HG03280 (cell line): ENCODE measurements around the gene HAPSTR1.
A peak's percentile ranks its signal among the peaks of the same experiment; 100 is the strongest.

Source experiments
- ATAC-seq: cut with Tn5 transposase; IDR thresholded peaks from one replicate; pipeline ENCODE4 v1.9.1; 2021; ENCODE audit warnings: mild to moderate bottlenecking, moderate library complexity; ENCODE audit not compliant: unreplicated experiment

HAPSTR1 gene

DNA sequence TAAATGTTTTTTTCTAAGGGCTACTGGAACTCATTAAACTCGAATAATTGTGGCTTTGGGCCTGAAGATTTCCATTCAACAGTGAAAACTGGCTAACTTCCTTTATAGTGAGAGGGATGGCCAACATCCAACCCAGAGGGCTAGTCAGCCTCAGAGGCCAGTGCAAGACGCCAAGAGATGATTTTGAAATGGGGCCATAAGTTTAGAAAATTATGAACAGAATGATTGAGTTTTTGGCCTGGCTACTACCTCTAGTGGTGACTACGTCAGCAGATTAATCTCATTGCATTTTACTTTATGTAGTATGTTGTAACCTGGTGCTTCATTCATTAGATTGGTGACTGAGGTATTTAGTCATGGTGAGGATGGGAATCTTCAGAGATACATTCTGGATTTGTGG lies 28.4 kb downstream of the HAPSTR1 start:
- no peak for ATAC-seq

DNA sequence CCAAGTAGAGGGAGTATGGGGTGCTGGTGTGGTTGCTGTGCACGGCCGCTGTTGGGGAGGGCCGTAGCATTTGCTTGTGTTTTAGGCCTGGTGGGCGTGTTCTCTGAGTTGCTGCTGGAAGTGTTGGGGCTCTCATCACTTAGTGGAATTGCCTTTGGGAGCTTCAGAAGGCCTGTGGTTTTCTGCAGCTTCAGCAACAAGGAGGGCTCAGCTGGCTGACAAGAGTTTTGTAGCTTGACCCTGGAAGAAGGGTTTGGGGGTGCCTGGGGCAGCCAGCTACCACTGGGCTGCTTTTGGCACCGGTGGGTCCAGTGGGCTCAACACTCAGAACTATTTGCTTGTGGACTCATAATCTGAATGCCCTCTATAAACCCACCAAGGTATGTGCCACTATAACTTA lies 30.9 kb downstream of the HAPSTR1 start:
- no peak for ATAC-seq

DNA sequence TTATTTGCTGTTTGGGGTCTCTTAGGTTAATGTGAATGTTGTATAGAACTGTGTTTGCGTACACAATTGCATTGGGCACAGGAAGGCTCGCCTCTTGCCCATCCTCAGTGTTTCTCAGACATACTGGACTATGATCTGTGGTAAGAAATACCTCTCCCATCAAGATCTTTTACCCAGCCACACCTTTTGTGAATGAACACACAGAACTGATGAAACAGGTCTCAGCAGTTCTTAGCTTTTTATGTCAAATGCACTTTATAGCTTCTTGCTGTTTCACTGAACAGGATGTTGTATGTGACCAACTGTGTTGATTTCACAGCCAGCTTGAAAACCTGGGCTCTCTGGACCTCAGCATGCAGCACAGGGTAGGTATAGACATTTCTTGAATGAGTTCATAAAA lies 31.5 kb downstream of the HAPSTR1 start:
- ATAC-seq = no peak

DNA sequence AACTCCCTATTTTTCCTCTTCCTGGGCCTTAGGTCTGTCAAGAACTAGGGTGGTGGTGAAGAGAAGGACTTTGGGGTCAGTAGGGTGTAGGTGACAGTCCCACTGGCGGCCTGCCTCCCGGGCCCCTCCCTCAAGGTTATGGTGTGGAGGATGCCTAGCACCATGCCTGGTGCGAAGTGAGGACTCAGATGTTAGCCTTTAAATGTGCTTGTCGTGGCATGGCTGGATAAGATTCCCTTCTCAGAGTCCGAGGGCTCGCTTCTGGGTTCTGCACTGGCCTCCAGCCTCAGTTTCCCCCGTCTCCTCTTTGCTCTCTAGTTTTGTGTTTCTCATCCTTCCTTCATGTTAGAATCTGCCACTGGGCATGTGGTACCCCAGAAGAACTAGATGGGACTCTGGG lies 32.0 kb downstream of the HAPSTR1 start:
- ATAC-seq = no peak

DNA sequence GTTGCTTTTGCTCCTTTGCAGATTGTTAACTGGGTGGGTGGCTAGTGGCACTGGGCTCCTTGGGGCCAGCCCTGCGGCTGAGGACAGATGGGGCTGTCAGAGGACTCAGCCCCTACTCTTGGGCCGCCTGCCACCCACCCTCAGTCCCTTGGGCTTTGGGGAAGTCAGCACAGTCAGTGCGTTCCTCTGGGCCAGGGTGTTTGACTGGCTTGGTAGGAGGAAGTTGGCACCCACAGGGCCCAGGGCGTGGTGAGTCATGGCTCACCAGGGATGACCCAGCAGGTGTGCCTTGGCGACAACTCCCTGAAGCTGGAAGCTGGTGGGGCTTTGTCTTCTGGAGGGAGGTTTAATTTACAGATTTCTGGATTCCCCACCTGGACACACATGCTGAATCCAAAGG lies 32.4 kb downstream of the HAPSTR1 start:
- ATAC-seq = no peak

DNA sequence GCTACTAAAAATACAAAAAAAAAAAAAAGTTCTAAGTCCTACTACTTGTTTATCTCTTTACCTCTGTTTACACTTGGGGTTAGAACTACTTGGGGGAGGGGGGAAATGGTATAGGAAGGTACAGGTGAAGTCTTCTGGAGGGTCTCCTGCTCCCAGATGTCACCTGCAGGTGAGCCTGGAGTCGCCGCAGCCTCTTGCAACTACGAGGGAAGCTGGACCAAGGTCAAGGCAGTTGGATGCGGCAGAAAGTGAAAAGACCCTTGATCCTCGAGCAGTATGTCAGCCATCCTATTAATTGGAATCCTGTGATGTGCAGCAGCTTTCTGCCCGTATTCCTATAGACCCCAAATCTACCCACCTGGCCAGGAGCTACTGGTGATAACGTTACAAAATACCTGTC lies 33.0 kb downstream of the HAPSTR1 start:
- no peak for ATAC-seq

DNA sequence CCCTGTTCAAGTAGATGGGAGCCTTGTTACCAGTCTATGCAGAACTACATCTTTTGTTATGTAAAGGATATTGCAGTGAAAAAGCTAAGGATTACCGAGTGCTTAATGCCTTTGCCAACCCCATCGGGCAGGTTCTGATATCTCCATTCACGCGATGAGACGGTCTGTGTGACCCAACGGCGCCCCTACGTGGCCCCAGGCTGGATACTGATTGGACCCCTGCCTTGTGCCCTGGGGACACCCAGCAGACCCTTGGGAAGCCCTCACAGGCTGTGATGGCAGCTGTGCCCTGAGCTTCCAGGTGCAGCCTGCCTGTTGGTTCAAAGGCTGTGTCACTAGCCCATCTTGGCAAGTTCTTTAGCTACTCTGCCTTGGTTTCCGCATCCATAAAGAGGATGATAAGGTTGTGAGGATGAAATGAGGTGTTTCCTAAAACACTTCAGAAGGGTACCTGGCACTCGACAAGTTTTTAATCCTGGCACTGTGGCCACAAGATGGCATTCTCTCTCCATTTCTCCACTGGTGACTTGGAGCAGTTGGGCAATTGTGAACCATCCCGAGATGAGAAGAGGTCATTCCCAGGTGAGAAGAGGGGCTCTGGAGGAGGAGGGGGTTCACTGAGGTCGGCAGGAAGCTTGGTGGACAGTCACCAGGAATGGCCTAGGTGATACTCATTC lies 33.6 kb downstream of the HAPSTR1 start:
- no peak for ATAC-seq

DNA sequence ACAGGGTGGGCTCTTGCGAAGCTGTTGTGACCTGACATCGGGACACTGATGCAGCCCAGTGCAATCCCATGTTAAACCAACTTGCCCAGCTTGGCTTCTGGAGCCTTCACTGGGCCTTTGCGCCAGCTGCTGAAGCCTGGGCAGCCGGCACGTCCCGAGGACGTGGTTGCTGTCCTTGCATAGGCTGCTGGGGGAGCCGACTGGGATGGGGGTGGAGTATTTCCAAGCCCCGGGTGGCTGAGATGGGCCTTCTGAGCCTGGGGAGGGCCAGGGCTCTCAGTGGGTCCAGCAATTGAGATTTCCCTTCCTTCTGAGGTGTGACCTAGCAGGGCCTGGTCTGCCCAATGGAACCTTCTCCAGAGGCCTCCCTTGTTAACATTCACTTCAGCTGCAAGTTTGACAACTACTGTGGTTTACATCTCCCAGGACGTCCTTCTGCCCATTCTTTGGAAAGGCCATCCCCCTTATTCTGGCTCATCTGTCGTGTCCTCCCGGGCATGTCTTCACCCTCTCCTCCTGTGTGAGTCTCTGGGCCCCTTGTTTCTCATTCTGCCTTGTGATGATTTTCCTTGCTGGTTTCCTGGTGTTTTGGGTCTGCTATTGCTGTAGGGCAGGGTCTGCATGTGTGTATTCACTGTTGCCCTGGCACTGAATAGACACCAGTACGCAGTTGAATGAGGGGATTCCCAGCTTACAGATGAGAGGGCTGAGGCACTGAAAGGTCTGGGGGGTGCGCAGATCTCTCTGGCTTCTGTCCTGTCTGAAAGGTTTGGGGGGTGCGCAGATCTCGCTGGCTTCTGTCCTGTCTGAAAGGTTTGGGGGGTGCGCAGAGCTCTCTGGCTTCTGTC lies 34.4 kb downstream of the HAPSTR1 start:
- ATAC-seq = no peak

DNA sequence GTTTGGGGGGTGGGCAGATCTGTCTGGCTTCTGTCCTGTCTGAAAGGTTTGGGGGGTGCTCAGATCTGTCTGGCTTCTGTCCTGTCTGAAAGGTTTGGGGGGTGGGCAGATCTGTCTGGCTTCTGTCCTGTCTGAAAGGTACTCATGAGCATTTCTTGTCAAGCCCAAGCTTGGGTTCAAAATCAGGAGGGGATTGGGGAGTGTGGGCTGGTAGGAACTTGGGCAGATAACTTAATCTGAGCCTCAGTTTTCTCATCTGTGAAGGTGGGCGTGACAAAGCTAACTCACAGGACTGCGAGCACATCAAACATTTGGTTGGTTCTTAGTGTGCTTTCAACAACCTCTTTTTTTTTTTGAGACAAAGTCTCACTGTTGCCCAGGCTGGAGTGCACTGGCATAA lies 35.2 kb downstream of the HAPSTR1 start:
- no peak for ATAC-seq

DNA sequence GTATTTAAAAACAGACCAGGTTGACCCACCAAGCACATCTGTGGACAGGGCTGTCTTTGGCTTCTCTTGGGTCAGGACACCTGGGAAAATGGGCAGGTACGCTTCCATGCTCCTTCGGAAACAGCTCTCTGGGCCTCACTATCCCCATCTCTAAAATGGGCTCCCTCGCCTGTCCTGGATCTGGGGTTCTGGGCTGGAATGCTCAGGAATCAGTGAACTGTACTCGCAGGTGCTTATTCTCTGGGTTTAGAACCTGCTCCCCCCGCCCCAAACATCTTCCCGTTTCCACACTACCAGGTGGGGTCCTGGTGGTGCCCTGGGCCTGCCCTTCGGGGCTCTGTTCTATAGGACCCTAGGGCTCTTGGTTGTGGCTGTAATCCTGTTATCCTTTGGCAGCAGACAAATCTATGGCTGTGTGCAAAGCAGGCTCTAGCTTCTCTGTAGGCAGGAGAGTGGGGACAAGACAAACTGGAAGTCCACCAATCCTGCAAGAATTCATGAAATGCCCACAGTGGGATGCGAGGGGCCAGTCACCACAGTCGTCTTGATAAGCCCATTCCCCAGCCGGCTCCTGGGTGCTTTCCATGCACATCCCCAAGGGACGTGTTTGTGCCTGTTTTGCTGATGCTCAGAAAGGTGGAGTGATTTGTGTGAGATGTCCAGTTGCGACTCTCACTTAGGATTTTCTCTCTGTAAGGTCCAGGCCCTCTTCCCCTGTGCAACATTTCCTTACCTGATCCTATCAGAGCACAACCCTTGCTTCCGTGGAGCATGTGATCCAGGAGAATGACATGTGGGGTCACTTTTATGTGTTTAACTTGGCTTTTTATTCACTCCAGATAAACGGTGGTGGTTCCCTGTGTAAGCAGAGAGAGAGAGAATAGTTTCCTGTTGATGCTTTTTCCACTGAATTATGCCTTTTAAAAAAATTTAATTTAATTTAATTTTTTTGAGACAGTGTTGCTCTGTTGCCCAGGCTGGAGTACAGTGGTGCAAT lies 37.2 kb downstream of the HAPSTR1 start:
- ATAC-seq = no peak

DNA sequence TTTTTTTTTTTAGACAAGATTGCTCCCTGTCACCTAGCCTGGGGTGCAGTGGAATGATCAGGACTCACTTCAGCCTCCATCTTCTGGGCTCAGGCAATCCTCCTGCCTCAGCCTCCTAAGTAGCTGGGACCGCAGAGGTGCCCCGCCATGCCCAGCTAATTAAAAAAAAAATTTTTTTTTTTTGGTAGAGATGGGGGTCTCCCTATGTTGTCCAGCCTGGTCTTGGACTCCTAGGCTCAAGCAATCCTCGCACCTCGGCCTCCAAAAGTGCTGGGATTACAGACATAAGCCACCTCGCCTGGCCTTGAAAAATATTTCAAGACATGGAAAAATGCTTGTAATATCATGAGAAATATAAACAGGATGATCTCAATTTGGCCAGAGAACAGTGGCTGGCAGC lies 42.9 kb downstream of the HAPSTR1 start:
- no peak for ATAC-seq

DNA sequence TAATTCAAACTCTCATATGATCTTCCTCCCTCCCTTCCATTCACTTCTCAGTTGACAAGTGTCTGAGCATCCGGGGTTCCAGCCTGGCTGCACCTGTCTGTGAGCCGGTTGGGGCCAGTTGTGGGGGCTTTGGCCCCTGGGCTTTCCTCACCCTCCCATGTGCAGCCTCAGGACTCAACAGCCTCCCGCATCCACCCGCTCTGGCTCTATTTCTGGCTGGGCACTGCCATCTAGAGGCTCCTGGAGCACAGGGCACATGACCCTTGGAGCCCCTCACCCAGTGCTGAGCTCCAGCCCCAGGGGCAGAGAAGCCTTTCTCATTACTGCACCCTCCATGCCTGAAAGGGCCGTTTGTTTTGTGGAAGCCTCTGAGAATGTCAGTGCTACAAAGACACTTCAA lies 43.3 kb downstream of the HAPSTR1 start:
- ATAC-seq = no peak

DNA sequence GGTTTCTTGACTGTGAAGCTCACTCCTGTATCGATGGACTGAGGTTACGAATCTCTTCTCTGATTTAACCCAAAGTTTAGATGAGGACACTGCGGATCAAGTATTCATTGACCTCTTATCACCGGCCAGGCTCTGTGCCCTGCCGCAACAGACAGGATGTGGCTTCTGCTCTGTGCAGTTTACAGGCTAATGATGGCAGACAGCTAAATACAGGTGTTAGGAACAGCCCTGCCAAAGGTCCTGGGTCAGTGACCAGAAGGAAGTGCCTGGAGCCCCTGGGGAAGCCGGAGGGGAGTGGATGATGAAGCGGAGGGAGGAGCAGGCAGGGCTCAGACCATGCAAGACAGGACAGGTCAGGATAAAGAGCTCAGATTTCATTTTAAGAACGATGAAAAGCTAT lies 44.4 kb downstream of the HAPSTR1 start:
- ATAC-seq = no peak

DNA sequence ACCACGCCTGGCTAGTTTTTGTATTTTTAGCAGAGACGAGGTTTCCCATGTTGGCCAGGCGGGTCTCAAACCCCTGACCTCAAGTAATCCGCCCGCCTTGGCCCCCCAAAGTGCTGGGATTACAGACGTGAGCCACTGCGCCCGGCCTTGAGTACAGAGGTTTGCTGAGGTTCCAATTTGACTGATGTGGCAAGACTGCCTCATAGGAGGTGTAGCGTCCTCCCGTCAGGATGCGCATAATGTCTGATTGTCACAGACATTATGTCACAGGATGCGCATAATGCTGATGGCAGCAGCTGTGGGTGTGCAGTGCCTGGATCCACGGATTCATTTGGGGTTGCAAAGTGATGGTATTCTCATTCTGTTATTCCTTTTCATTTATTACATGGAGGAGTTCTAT lies 45.2 kb downstream of the HAPSTR1 start:
- ATAC-seq = no peak

DNA sequence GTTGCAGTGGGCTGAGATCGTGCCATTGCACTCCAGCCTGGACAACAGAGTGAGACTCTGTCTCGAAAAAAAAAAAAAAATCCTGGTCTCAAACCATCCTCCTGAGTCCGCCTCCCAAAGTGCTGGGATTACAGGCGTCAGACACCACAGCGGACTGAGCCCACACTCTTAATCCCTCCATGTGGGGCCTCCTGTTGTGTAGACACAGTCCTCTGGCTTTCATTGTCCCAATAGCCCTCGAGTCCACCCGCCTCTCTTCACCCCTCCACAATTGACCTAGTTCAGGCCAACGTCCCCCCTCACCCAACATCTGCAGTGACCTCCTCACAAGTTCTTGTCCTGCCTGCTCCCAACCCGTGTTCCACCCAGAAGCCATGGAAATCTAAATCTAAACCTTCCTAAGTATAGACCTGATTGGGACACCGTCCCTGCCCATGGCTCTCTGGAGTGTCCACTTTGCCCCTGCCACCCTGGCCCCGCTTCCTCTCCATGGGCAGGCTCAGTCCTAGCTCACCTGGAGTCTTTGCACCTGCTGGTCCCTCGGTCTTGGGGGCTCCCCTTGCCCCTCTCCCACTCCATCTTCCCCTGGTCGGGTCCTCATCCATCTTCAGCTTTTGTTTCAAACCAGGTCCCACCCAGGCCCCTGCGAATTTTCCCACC lies 46.7 kb downstream of the HAPSTR1 start:
- no peak for ATAC-seq

DNA sequence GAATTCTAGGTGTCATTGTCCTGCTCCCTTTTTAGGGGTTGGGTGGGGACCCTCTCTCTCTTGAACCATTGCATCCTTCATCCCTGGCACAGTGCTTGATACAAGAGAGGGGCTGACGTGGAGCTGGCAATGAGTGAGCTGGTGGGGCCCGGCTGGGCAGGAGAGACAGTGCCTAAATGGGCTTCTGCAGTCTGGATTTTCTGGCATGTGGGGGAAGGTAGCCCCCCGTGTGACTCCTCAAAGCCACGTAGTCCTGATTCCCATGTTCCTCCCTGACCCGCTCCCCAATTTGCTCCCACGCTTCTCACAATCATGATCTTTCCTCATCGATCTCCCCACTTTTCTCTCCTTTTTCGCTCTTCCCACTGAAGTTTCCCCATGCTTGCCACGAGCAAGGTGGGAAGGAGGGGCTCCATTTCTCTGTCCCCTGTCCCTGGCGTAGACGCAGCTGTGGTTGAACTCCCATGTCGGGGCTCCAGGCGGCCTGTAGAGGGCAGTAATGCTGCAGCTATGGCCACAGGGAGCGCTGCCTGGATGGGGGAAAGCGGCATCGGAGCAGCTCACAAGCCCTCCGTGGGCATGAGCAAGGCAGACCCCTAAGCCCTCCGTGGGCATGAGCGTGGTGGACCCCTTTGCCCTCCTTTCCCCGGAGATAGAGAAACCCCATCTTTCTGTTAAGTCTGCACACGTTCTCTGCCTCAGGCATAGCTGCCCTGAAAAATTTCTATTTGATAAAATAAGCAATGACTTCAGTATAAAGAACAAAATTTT lies 47.5 kb downstream of the HAPSTR1 start:
- ATAC-seq = peak; percentile 47

DNA sequence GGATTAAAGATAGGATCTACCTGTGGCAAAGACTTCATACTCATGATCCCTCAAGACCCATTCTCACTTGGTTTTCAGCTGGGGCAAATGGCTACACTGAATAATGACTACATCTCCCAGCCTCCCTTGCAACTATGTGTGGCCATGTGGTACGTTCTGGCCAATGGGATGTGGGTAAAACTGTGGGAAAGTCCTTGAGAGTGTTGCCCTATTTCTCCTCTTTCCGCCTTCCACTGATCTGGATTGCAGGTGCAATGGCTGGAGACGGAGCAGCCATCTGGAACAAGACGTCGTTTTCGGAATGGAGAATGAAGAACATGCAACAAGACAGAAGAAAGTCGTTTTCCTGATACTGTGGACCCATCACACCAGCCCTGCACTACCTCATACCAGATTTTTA lies 48.5 kb downstream of the HAPSTR1 start:
- peak; percentile 71 for ATAC-seq
